GM12878 (cell line): ENCODE measurements around the gene ZNF689. TPM values are rescaled to one million over a fixed set of nuclear protein-coding genes. Genes with fewer than 3 reads are reported as not detected.
A peak's percentile ranks its signal among the peaks of the same experiment; 100 is the strongest.

Experiments
- CBX3 ChIP-seq: fragments of 200-600 bp; sonication (generic); IDR thresholded peaks from 2 replicates; pipeline ENCODE4 v1.6.1; 2016; ENCODE audit warnings: low read depth, borderline replicate concordance
- CEBPB ChIP-seq, 2 experiments: fragments of 150-350 bp in 1 of 2; IDR thresholded peaks; 2 replicates each; pipeline ENCODE4 v1.6.1; 2012 to 2014; ENCODE audit warnings: low read depth in 2 of 2, low read length in 2 of 2, borderline replicate concordance in 1 of 2, inconsistent platforms in 1 of 2
- CHD1 ChIP-seq: IDR thresholded peaks from 2 replicates; pipeline ENCODE4 v1.6.1; 2012; ENCODE audit warnings: low read depth, low read length, improper control_type of control experiment
- E2F8 ChIP-seq: fragments of 450-650 bp; IDR thresholded peaks from 2 replicates; pipeline ENCODE4 v1.6.1; 2018; ENCODE audit warnings: mild to moderate bottlenecking, low read depth, moderate library complexity; ENCODE audit not compliant: partially characterized antibody
- IRF4 ChIP-seq: IDR thresholded peaks from 2 replicates; pipeline ENCODE4 v1.6.1; 2011; ENCODE audit warnings: low read depth, low read length
- MYB ChIP-seq: fragments of 150-350 bp; IDR thresholded peaks from 2 replicates; pipeline ENCODE4 v1.6.1; 2014; ENCODE audit warnings: mild to moderate bottlenecking, low read depth, low read length, borderline replicate concordance
- NKRF ChIP-seq: fragments of 450-650 bp; conservative IDR thresholded peaks from 2 replicates; pipeline ENCODE4 v1.6.1; 2017; ENCODE audit warnings: mild to moderate bottlenecking, moderate library complexity
- NR2C1 ChIP-seq: fragments of 450-650 bp; IDR thresholded peaks from 2 replicates; pipeline ENCODE4 v1.6.1; 2017; ENCODE audit warnings: antibody characterized with exemption, mild to moderate bottlenecking, moderate library complexity
- NR2F1 ChIP-seq: fragments of 450-650 bp; conservative IDR thresholded peaks from 2 replicates; pipeline ENCODE4 v1.6.1; 2017; ENCODE audit warnings: mild to moderate bottlenecking
- PKNOX1 ChIP-seq: fragments of 450-650 bp; IDR thresholded peaks from 2 replicates; pipeline ENCODE4 v1.6.1; 2016; ENCODE audit warnings: mild to moderate bottlenecking
- REST ChIP-seq: IDR thresholded peaks from 2 replicates; pipeline ENCODE4 v1.6.1; 2012; ENCODE audit warnings: mild to moderate bottlenecking, low read depth, low read length
- SIX5 ChIP-seq: IDR thresholded peaks from 2 replicates; pipeline ENCODE4 v1.6.1; 2011; ENCODE audit warnings: mild to moderate bottlenecking, low read depth, low read length, moderate library complexity; ENCODE audit not compliant: severe bottlenecking
- SMAD5 ChIP-seq: IDR thresholded peaks from 2 replicates; pipeline ENCODE4 v1.6.1; 2016; ENCODE audit warnings: antibody characterized with exemption, low read depth
- ZBTB40 ChIP-seq: fragments of 450-650 bp; IDR thresholded peaks from 2 replicates; pipeline ENCODE4 v1.6.1; 2016; ENCODE audit warnings: mild to moderate bottlenecking, moderate library complexity, borderline replicate concordance
- polyA plus RNA-seq, 11 experiments: library from polyadenylated mRNA; depleted of rRNA in 4 of 11; unstranded in 6 of 11; stranded (reverse) in 5 of 11; fragments of >200 nt; fragmentation: Nextera tagmentation in 4 of 11; fragmentation: Illumina TruSeq in 1 of 11; extraction: Ambion mirVana in 4 of 11; extraction: Trizol in 1 of 11; gene quantifications; 1 replicate in 1 of 11; 2 replicates in 10 of 11; pipeline versions ENCODE4 v1.2.1 to v1.2.3, GENCODE V29; 2011 to 2016; ENCODE audit warnings: inconsistent platforms in 2 of 11, missing spikeins in 2 of 11, low read depth in 1 of 11
- total RNA-seq, 4 experiments: library from RNA; depleted of rRNA in 3 of 4; stranded (reverse); fragments of >200 nt in 3 of 4; fragmentation: Illumina TruSeq in 1 of 4; extraction: Trizol in 1 of 4; gene quantifications; 2 replicates each; pipeline versions ENCODE4 v1.2.1 to v1.2.3, GENCODE V29; 2013 to 2021

ZNF689 gene
- total and polyA plus RNA-seq, 10 of the 15 experiments (the other 5 are each of a cell fraction or from before 2014, with no cell fraction given), result 4.7 to 13.2 (median 8.5) TPM

GRCh38 chr16:30657866-30658730, 47.9 kb upstream of the ZNF689 start, which contains the start of gene FBRS (continued):
- TF ChIP-seq MYB, result peak; percentile 61; the same call in 1 of the 2 replicates
- TF ChIP-seq ZBTB40, result peak; percentile 80
- TF ChIP-seq REST, result no peak
- TF ChIP-seq SIX5, result peak; percentile 5
- TF ChIP-seq CEBPB (IDR thresholded peaks at IDR 0.05; ENCODE audit: borderline replicate concordance in 1 of 2, low read depth in 2 of 2, low read length in 2 of 2), result 0 out of 4 replicates have a peak, but pooled peaks of 1 of the 2 experiments have one; percentile 14
- TF ChIP-seq NR2C1, result peak; percentile 36; the same call in 1 of the 2 replicates
- peak; percentile 83 for TF ChIP-seq PKNOX1
- no peak for TF ChIP-seq CBX3
- TF ChIP-seq CHD1, result no peak
- TF ChIP-seq SMAD5, result peak; percentile 81
- no peak for TF ChIP-seq E2F8
- TF ChIP-seq IRF4, result no peak
- peak; percentile 89 for TF ChIP-seq NKRF
- TF ChIP-seq NR2F1, result peak; percentile 53
